CD4-positive, alpha-beta T cell treated with Interferon gamma for 1 hour (primary cell): Measurements from ENCODE around the gene NT5DC2.

Experiments
- DNase-seq: peaks from one replicate; pipeline ENCODE4 v3.0.0-alpha.2; 2020

NT5DC2 gene

DNA sequence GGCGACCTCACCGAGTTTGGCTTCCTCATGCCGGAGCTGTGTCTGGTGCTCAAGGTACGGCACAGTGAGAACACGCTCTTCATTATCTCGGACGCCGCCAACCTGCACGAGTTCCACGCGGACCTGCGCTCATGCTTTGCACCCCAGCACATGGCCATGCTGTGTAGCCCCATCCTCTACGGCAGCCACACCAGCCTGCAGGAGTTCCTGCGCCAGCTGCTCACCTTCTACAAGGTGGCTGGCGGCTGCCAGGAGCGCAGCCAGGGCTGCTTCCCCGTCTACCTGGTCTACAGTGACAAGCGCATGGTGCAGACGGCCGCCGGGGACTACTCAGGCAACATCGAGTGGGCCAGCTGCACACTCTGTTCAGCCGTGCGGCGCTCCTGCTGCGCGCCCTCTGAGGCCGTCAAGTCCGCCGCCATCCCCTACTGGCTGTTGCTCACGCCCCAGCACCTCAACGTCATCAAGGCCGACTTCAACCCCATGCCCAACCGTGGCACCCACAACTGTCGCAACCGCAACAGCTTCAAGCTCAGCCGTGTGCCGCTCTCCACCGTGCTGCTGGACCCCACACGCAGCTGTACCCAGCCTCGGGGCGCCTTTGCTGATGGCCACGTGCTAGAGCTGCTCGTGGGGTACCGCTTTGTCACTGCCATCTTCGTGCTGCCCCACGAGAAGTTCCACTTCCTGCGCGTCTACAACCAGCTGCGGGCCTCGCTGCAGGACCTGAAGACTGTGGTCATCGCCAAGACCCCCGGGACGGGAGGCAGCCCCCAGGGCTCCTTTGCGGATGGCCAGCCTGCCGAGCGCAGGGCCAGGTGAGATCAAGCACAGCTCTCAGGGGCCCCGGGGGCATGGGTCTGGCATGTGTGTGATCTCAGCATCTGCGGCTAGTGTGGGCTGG, 45.6 kb downstream of the NT5DC2 start:
- no peak for DNase-seq

DNA sequence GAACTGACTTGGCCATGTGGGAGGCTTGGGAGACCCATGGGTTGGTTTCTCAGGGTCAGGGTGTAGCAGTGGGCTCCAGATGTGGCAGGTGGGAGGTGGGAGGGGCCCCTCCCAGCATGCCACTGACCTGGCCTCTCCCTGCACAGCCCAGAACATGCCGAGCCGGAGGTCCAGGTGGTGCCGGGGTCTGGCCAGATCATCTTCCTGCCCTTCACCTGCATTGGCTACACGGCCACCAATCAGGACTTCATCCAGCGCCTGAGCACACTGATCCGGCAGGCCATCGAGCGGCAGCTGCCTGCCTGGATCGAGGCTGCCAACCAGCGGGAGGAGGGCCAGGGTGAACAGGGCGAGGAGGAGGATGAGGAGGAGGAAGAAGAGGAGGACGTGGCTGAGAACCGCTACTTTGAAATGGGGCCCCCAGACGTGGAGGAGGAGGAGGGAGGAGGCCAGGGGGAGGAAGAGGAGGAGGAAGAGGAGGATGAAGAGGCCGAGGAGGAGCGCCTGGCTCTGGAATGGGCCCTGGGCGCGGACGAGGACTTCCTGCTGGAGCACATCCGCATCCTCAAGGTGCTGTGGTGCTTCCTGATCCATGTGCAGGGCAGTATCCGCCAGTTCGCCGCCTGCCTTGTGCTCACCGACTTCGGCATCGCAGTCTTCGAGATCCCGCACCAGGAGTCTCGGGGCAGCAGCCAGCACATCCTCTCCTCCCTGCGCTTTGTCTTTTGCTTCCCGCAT, 46.4 kb downstream of the NT5DC2 start:
- no peak for DNase-seq

DNA sequence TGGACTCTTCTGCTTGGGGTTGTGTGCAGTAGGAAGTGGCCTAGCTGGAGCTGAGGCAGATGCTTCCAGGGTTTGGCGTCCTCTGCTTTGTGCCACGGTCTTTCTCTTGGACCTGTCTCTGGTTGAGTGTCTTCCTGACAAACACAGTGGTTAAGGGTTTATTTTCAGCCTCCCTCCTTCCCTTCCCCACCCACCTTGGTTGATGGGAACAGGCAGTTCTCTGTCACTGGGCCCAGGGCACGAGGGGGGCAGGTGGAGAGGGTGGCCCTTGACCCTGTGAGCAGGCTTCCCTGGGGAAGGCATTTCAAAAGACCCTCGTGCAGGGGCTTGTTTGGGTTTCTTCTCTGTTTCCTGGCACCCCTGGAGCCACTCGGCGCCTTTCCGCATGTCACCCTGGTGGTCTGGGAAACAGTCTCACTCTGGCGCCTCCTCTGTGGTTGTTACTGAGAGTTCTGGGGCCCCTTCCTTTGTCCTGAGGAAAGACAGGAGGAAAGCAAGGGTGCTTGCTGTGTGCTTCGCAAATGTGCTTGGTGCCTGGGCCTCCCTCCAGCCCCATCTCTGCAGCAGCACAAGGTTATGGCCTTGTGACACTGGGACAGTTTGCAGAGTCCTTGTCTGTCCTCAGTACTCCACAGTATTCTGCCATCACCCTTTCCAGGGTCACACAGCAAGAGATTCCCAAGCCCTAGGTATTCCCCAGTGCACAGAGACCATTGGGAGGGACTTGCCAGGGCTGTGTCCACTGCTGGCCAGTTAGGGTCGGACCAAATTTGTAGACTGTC, 48.8 kb downstream of the NT5DC2 start:
- no peak for DNase-seq

DNA sequence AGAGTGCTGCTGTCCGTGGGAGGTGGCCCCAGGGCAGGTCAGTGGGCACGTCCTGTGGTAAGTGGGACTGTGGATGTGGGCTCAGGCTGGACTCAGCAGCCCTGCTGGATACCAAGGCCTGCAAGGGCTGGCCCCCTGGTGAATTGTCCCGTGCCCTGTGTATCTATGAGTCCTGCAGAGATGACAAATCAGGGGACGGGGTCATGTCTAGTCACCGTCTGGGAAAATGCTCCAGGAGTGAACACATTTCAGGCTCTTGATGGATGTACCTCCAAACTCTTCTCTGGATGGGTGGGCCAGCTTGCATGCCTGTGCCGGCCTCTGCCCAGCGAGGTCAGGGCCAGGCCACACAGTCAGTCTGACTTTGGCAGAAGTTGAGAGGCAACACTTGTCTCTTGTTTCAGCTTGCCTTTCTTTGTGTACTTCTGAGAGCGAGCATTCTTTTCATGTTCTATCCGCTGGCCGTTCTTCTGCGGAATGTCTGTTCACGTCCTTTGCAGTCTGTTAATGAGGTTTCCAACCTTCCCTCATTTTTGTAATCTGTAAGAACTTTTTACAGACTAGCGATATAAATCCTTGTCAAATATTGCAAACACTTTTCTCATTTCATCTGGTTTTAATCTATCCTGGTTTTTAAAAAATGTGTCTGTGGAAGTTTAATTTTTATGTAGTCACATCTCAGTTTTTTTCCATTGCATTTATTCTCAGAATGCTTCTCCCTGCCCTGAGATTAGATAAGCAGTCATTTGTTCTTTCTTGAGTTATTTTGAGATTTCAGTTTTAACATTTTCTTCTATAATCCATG, 49.9 kb downstream of the NT5DC2 start:
- no peak for DNase-seq

DNA sequence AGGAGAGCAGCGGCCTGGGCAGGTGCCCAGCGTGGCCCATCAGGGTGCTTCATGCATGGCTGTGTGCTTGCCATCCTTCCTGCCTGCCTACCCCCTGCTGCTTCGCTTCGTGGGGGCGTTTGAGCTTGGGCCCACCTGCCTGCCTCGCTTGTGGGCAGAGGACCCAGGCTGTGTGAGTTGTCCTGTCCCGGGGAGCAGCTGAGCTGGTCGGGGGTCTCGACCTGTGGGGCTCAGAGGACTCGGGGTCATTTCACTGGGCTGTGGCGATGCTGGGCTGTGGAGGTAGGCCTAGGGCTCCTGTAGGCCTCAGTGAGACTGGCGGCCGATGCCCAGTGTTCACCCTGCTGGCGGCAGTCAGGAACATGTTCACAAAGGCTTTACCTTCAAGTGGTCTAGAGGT, 50.6 kb downstream of the NT5DC2 start:
- no peak for DNase-seq

DNA sequence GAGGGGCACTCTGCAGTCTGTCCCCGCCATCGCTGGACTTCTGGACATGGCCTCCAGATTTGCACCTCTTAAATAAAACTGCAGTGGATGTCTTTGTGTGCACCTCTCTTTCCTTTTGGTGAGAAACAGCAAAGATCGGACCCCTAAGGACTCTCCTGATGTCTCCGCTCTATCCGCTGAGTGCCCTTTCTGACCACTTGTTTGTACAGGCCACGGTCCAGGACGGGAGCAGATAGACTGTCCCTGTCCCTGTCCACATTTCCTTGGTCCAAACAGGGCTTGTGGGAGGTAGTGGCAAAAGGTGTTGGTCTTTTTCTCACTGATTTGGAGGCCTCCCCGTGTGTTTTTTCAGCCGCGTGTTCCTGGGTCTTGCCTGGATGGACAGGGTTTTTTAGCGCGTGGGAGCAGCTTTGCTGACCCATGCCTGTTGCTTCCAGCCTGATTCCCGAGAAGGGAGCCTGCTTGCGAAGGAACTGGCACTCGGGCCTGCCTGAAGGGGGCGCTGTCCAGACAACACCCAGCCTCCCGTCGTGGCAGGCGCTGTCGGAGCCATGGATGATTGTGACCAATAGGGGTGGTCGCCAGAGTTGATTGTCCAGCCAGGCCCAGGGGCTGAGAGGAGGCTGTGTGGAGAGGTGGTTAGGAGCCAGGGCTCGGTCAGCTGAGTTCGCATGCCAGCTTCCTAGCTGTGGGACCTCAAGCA, 51.7 kb downstream of the NT5DC2 start:
- DNase-seq: no peak

DNA sequence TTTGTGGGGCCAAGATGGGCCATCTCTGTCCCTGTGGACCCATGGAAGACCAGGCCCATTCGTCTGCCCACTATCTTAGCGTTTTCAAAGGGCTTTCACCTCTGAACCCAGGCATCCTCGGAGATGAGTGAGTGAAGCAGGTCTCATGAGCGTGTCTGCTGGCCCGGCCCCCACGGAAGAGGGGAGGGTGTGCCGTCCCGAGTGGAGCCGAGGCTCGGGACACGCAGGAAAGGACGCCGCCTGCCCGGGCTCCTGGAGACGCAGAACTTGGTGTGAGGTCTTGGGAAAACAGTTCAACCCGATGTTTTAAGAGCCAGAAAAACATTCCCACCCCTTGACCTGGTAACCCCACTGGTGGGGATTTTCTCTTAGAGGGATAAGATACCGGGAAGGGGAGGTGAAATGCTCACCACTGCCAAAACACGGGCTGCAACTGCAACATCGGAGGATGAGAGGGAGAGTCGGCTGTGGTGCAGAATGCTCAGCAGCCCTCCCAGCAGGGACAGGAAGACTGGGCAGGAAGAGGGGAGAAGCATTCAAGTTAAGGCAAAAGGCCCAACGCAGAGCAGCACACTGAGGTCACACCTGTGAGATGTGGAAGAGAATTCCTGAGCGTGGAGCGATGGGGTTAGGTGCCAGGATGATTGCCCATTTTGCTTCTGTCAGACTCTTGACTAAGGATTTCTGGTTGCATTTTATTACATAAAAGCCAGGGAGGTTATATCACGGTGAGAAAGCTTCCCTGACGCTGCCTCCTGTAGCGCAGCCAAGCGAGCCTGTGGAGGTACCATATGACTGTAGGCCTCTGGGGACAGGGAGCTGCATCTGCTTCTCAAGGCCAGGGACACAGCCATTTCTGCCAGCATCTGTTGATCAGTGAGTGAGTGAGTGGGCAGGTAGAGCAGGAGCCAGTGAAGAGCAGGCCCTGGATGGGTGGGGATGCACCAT, 52.6 kb downstream of the NT5DC2 start:
- no peak for DNase-seq

DNA sequence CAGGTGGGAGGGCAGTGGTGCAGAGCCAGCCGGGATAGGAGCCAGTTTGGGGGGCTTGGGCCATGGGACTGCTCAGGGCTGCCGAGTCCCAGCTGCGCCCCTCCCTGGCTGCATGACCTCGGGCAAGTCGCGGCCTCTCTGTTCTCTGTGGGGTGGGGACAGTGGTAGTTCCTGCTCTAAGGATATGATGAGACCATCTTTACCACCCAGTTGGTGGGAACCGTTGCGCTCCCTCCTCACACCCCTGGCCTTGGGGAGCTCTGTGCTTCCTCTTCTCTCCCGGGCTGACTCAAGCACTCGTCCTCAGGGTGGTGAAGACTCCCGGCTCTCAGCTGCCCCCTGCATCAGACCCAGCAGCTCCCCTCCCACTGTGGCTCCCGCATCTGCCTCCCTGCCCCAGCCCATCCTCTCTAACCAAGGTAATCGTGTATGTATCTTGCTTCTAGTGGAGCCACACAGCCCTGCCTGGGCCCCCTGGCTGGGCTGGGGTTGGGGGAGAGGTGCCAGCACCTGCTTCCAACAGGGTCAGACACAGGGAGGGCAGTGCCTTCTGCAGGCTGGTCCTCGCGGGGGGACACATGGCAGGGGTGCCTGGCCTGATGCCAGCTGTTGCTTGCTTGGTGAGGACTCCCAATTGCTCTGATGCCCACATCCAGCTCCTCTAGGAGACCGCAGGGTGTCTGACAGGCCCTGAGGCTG, 53.6 kb downstream of the NT5DC2 start:
- no peak for DNase-seq

DNA sequence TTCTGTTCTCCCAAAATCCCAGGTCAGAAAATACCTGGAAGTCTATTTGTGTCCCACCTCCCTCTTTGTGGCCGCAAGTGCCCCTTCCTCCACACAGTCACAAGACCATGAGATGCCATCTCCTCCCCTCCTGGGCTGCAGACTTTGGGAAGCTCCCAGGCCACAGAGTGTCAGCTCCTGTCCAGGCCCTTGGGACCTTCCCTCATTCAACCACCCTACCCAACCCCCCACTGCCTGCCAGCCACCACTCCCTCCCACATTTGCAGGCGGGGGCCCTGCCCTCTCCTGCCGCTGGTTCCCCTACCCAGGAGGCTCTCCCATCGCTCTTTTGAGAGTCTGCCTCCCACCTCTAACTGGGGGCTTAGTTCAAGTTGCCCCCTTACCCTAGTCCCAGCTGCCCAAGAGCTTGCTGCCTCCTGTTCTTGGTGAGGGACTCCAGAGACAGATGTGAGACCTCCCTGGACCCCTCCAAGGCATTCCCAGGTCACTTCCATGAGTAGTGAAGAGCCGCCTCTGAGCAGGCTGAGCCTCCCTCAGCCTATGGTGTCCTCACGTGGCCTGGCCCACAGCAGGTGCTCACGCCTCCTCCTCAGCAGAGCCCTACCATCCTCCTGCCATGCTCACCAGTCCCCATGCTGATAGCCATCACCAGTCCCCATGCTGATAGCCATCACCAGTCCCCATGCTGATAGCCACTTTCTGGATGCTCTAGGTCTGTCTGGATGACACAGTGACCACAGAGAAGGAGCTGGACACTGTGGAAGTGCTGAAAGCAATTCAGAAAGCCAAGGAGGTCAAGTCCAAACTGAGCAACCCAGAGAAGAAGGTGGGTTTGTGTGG, 54.4 kb downstream of the NT5DC2 start:
- no peak for DNase-seq

DNA sequence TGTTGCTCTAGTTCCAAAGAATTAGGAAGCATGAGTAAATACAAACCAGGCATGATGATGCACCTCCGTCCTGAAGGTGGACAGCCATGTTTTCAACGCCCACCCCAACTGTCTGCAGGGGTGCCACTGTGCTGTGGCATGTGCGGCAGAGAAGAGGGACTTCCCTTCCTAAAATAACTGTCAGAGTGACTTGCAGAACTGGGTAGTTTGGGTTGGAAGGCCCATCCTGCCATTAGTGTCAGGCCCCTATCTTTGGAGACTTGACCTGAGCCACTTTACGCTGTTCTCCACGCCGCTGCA, 55.9 kb downstream of the NT5DC2 start:
- no peak for DNase-seq

DNA sequence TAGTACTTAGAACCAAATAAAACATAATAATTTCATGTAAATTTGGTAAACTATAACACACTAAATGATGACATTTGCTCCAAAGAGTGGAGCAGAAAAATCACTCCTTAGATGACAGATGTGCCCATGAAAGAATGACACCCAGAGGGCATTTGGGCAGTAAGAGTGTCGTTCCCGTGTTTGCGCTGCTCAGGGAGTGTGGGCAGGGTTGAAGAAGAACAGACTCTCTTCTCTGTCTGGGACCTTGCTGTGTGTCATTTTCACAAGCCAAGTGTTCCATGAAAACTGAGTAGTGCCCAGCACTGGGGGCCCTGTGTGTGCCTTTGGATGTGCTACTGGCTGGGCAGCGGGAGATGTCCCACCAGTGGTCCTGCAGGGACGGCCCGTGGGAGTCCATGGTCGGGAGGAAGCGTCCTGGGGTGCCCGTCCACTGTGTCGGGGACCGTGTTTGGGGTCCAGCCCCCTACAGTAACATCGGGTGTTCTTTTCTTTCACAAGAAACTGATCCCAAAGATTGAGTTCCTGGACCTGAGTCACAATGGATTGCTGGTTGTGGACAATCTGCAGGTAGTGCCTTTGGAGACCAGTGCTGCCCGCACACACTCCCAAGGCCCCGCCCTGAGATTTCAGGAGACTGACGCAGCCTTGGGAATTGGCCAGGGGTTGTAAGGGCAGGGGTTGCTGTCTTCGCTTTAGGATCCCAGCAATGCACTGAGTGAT, 56.4 kb downstream of the NT5DC2 start:
- DNase-seq: no peak
